K562 (cell line): Measurements from ENCODE around the gene PLAAT5. TPM values are rescaled to one million over a fixed set of nuclear protein-coding genes. Genes with fewer than 3 reads are reported as not detected.

Source experiments
- BRD4 ChIP-seq: fragments of 200-600 bp; sonication (generic); IDR thresholded peaks from 2 replicates; pipeline ENCODE4 v1.6.1; 2017; ENCODE audit warnings: inconsistent platforms
- EWSR1 ChIP-seq: fragments of 450-650 bp; IDR thresholded peaks from 2 replicates; pipeline ENCODE4 v1.6.1; 2018; ENCODE audit warnings: borderline replicate concordance, mild to moderate bottlenecking, low read depth, moderate library complexity; ENCODE audit not compliant: partially characterized antibody
- KAT8 ChIP-seq: fragments of 450-650 bp; IDR thresholded peaks from 2 replicates; pipeline ENCODE4 v1.6.1; 2016; ENCODE audit warnings: low read depth, mild to moderate bottlenecking
- MYC ChIP-seq, 2 experiments: fragments of 250-450 bp in 1 of 2; sonication (Bioruptor Pico) in 1 of 2; IDR thresholded peaks; 2 replicates each; pipeline versions ENCODE4 v1.5.1 to v1.6.1; 2012 to 2021; ENCODE audit warnings: low read depth in 2 of 2, borderline replicate concordance in 1 of 2, improper control_type of control experiment in 1 of 2, low read length in 1 of 2, mild to moderate bottlenecking in 1 of 2, moderate library complexity in 1 of 2
- RUNX1 ChIP-seq: sonication (generic); IDR thresholded peaks from 2 replicates; pipeline ENCODE4 v1.6.1; 2016; ENCODE audit warnings: antibody characterized with exemption, low read depth
- TAF9B ChIP-seq: fragments of 450-650 bp; IDR thresholded peaks from 2 replicates; pipeline ENCODE4 v1.6.1; 2018; ENCODE audit warnings: mild to moderate bottlenecking; ENCODE audit not compliant: partially characterized antibody
- TEAD2 ChIP-seq: fragments of 450-650 bp; IDR thresholded peaks from 2 replicates; pipeline ENCODE4 v1.6.1; 2016; ENCODE audit warnings: missing genetic modification characterization, control low read depth, missing compliant biosample characterization
- ZNF134 ChIP-seq: fragments of 250-450 bp; sonication (Bioruptor Pico); conservative IDR thresholded peaks from 2 replicates; pipeline ENCODE4 v1.4.0; 2020
- polyA plus RNA-seq, 8 experiments: library from polyadenylated mRNA; depleted of rRNA in 4 of 8; stranded (reverse) in 5 of 8; unstranded in 3 of 8; fragments of >200 nt; fragmentation: Nextera tagmentation in 2 of 8; fragmentation: Illumina TruSeq in 1 of 8; extraction: Ambion mirVana in 2 of 8; extraction: Trizol in 1 of 8; gene quantifications; 2 replicates each; pipeline versions ENCODE4 v1.2.1 to v1.2.3, GENCODE V29; 2011 to 2014; ENCODE audit warnings: inconsistent platforms in 1 of 8, missing spikeins in 1 of 8
- total RNA-seq, 7 experiments: library from RNA; depleted of rRNA in 6 of 7; stranded (reverse); fragments of >200 nt in 6 of 7; fragmentation: Illumina TruSeq in 2 of 7; extraction: Trizol in 2 of 7; gene quantifications; 2 replicates each; pipeline versions ENCODE4 v1.2.1 to v1.2.3, GENCODE V29; 2011 to 2021; ENCODE audit warnings: low replicate concordance in 1 of 7
- TF ChIP-seq, protein P1 (sequence below): sonication (generic); formaldehyde crosslinking; IDR thresholded peaks from 2 replicates; pipeline ENCODE4 v1.8.1; 2023; ENCODE audit warnings: missing genetic modification reagents, mild to moderate bottlenecking, borderline replicate concordance
- TF ChIP-seq, protein P2 (sequence below), 2 experiments: fragments of 450-650 bp in 1 of 2; sonication (generic) in 1 of 2; formaldehyde crosslinking in 1 of 2; IDR thresholded peaks in 1 of 2; conservative IDR thresholded peaks in 1 of 2; 2 replicates each; pipeline versions ENCODE4 v1.6.1 to v1.8.1; 2016 to 2023; ENCODE audit warnings: mild to moderate bottlenecking in 2 of 2, moderate library complexity in 2 of 2, inconsistent platforms in 1 of 2, missing genetic modification reagents in 1 of 2
- TF ChIP-seq, protein P3 (sequence below): fragments of 250-450 bp; sonication (Bioruptor Pico); IDR thresholded peaks from 2 replicates; pipeline ENCODE4 v1.5.0; 2020; ENCODE audit warnings: mild to moderate bottlenecking, borderline replicate concordance
- TF ChIP-seq, protein P4 (sequence below): fragments of 250-450 bp; sonication (Bioruptor Pico); IDR thresholded peaks from 2 replicates; pipeline ENCODE4 v1.8.0; 2022; ENCODE audit warnings: moderate library complexity, mild to moderate bottlenecking, inconsistent platforms

PLAAT5 gene
- total and polyA plus RNA-seq, 9 of the 15 experiments (the other 6 are each of a cell fraction or from before 2014, with no cell fraction given): not detected

DNA sequence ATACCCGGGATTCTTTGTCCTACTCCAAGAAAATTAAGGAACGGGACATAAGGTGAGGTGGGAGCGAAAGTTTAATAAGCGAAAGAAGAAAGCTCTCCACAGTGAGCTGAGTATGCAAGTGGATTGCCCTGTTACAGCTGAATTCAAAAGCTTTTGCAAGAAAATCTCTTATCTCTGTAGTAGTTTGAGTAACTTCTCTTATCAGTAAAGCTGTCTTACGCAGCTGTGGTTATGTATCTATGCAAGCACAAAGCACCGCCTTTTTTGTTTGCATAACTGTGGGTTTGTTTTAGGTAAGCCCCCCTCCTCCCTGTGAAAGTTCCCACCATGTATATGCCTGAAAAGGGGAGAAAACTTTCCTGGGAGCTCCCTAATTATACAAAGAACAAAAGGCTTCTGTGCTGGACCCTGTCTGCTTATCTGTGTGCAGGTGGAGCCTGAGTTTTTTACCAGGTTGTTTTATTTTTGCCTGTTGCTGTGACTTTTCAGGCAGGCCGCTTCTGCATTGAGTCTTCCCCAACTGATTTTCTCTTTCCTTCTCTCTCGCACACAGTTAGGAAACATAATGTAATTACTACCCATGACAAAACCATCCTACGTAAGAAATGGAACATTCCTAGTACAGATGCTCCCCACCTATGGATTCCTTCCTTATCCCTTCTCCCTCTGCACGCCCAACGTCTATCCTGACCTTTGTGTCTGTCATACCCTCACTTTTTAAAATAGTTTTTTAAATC, 837 bp upstream of the PLAAT5 start (continued):
- TF ChIP-seq, protein P1, sequence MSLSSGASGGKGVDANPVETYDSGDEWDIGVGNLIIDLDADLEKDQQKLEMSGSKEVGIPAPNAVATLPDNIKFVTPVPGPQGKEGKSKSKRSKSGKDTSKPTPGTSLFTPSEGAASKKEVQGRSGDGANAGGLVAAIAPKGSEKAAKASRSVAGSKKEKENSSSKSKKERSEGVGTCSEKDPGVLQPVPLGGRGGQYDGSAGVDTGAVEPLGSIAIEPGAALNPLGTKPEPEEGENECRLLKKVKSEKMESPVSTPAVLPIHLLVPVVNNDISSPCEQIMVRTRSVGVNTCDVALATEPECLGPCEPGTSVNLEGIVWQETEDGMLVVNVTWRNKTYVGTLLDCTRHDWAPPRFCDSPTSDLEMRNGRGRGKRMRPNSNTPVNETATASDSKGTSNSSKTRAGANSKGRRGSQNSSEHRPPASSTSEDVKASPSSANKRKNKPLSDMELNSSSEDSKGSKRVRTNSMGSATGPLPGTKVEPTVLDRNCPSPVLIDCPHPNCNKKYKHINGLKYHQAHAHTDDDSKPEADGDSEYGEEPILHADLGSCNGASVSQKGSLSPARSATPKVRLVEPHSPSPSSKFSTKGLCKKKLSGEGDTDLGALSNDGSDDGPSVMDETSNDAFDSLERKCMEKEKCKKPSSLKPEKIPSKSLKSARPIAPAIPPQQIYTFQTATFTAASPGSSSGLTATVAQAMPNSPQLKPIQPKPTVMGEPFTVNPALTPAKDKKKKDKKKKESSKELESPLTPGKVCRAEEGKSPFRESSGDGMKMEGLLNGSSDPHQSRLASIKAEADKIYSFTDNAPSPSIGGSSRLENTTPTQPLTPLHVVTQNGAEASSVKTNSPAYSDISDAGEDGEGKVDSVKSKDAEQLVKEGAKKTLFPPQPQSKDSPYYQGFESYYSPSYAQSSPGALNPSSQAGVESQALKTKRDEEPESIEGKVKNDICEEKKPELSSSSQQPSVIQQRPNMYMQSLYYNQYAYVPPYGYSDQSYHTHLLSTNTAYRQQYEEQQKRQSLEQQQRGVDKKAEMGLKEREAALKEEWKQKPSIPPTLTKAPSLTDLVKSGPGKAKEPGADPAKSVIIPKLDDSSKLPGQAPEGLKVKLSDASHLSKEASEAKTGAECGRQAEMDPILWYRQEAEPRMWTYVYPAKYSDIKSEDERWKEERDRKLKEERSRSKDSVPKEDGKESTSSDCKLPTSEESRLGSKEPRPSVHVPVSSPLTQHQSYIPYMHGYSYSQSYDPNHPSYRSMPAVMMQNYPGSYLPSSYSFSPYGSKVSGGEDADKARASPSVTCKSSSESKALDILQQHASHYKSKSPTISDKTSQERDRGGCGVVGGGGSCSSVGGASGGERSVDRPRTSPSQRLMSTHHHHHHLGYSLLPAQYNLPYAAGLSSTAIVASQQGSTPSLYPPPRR: no peak
- TF ChIP-seq KAT8 (no peak), TEAD2 (tag) (no peak), EWSR1 (no peak), TAF9B (no peak), RUNX1 (no peak), MYC (IDR thresholded peaks at IDR 0.05; ENCODE audit: low read depth, low read length) (no peak), MYC (CRISPR knock-in tag; IDR thresholded peaks at IDR 0.05; ENCODE audit: borderline replicate concordance, low read depth) (no peak), ZNF134 (0 out of 2 replicates have a peak, but pooled peaks have one; percentile 16), BRD4 (no peak)
- TF ChIP-seq, protein P2, sequence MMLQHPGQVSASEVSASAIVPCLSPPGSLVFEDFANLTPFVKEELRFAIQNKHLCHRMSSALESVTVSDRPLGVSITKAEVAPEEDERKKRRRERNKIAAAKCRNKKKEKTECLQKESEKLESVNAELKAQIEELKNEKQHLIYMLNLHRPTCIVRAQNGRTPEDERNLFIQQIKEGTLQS (IDR thresholded peaks at IDR 0.05): peak; percentile 32; the same call in 1 of the 2 replicates
- TF ChIP-seq, protein P2 (CRISPR knock-in tag; conservative IDR thresholded peaks at IDR 0.05): no peak
- TF ChIP-seq, protein P3, sequence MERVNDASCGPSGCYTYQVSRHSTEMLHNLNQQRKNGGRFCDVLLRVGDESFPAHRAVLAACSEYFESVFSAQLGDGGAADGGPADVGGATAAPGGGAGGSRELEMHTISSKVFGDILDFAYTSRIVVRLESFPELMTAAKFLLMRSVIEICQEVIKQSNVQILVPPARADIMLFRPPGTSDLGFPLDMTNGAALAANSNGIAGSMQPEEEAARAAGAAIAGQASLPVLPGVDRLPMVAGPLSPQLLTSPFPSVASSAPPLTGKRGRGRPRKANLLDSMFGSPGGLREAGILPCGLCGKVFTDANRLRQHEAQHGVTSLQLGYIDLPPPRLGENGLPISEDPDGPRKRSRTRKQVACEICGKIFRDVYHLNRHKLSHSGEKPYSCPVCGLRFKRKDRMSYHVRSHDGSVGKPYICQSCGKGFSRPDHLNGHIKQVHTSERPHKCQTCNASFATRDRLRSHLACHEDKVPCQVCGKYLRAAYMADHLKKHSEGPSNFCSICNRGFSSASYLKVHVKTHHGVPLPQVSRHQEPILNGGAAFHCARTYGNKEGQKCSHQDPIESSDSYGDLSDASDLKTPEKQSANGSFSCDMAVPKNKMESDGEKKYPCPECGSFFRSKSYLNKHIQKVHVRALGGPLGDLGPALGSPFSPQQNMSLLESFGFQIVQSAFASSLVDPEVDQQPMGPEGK (CRISPR knock-in tag): no peak
- TF ChIP-seq, protein P4, sequence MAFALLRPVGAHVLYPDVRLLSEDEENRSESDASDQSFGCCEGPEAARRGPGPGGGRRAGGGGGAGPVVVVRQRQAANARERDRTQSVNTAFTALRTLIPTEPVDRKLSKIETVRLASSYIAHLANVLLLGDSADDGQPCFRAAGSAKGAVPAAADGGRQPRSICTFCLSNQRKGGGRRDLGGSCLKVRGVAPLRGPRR (CRISPR knock-in tag): no peak
